SU-DHL-6 (cell line): ENCODE measurements around the gene PIR.

Source experiments
- CTCF ChIP-seq: fragments of 200-600 bp; sonication (generic); IDR thresholded peaks from one replicate; pipeline ENCODE4 v1.5.1; 2017; ENCODE audit warnings: antibody characterized with exemption, mild to moderate bottlenecking, low read length, moderate library complexity; ENCODE audit not compliant: insufficient read depth, poor library complexity, severe bottlenecking
- EZH2phosphoT487 ChIP-seq: fragments of 200-600 bp; sonication (generic), shearing (Covaris generic); conservative IDR thresholded peaks from 2 replicates; pipeline ENCODE4 v1.6.1; 2018; ENCODE audit warnings: mild to moderate bottlenecking, antibody characterized with exemption, low read length, moderate library complexity, mixed read lengths

- TF ChIP-seq CTCF (no peak), EZH2phosphoT487 (no peak)
Measured at GRCh38 chrX:15344106-15344505, 149.0 kb downstream of the PIR start.
